GM12878 (cell line): ENCODE results near the gene TGFBI. TPM values are rescaled to one million over a fixed set of nuclear protein-coding genes. Genes with fewer than 3 reads are reported as not detected.

ENCODE experiments used
- ATAC-seq: fragments of 200-7000 bp; cut with Tn5 transposase; 3 replicates; pipeline ENCODE4 v1.9.1; 2020; ENCODE audit warnings: mild to moderate bottlenecking, moderate library complexity
- BruUV-seq: library from RNA; stranded (reverse); fragments of 400-500 nt; replicated peaks from 2 replicates; lab custom pipeline; 2021; lab: Mats Ljungman, UMichigan
- CTCF ChIA-PET: fragments of 300-600 bp; sonication (Branson Sonifier 250); formaldehyde crosslinking; extraction: SDS; loops from one replicate; lab custom pipeline; 2021; ENCODE audit warnings: inconsistent platforms; lab: Yijun Ruan, JAX
- POLR2A ChIA-PET: fragments of 350-600 bp; formaldehyde crosslinking; extraction: SDS; loops from one replicate; lab custom pipeline; 2021; ENCODE audit warnings: inconsistent platforms; lab: Charles Lee
- RAD21 ChIA-PET: fragments of 300-600 bp; sonication (Branson Sonifier 250); formaldehyde crosslinking; loops from one replicate; lab custom pipeline; 2023; ENCODE audit warnings: antibody characterized with exemption; ENCODE audit not compliant: unreplicated experiment; lab: Charles Lee
- SMC1A ChIA-PET: fragments of 300-600 bp; sonication (Branson Sonifier 250); formaldehyde crosslinking; loops from one replicate; lab custom pipeline; 2023; ENCODE audit not compliant: unreplicated experiment, uncharacterized antibody; lab: Charles Lee
- DNase-seq: peaks from one replicate; pipeline ENCODE4 v3.0.0-alpha.2; 2011; ENCODE audit warnings: low read depth, low spot score
- FAIRE-seq: peaks from 3 replicates; lab custom pipeline; 2011; peaks lifted over from hg19 to GRCh38; lab: Jason Lieb, UNC
- H2AFZ ChIP-seq: 2 replicates; pipeline ENCODE4 v1.6.0; 2011; ENCODE audit warnings: low read depth, low read length, control low read depth; ENCODE audit not compliant: control insufficient read depth
- H3K27ac ChIP-seq: 2 replicates; pipeline ENCODE4 v1.5.1; 2011; ENCODE audit warnings: control low read depth; ENCODE audit not compliant: control insufficient read depth, insufficient read depth
- H3K27me3 ChIP-seq, 2 experiments: replicated peaks in 1 of 2; 2 replicates each; pipeline versions ENCODE4 v1.6.0 to v1.6.1; 2011; ENCODE audit warnings: low read length in 1 of 2; ENCODE audit not compliant: control insufficient read depth in 2 of 2, insufficient read depth in 2 of 2
- H3K36me3 ChIP-seq, 2 experiments: 2 replicates each; pipeline ENCODE4 v1.5.1; 2011; ENCODE audit warnings: low read length in 1 of 2; ENCODE audit not compliant: control insufficient read depth in 2 of 2, insufficient read depth in 2 of 2
- H3K4me1 ChIP-seq: 2 replicates; pipeline ENCODE4 v1.6.1; 2011; ENCODE audit warnings: mild to moderate bottlenecking, low read length, moderate library complexity, mixed read lengths; ENCODE audit not compliant: control insufficient read depth, insufficient read depth
- H3K4me2 ChIP-seq: 2 replicates; pipeline ENCODE4 v1.6.0; 2011; ENCODE audit warnings: control low read depth; ENCODE audit not compliant: control insufficient read depth, insufficient read depth
- H3K4me3 ChIP-seq: fragments of 200-600 bp; sonication (generic); 2 replicates; pipeline ENCODE4 v1.5.1; 2016
- H3K79me2 ChIP-seq: 2 replicates; pipeline ENCODE4 v1.6.0; 2011; ENCODE audit warnings: low read length; ENCODE audit not compliant: control insufficient read depth, insufficient read depth
- H3K9ac ChIP-seq: 2 replicates; pipeline ENCODE4 v1.8.0; 2011; ENCODE audit warnings: low read length, control low read depth, mixed read lengths; ENCODE audit not compliant: control insufficient read depth, insufficient read depth
- H3K9me3 ChIP-seq: replicated peaks from 3 replicates; pipeline ENCODE4 v1.5.1; 2011; ENCODE audit warnings: mild to moderate bottlenecking, low read length; ENCODE audit not compliant: control insufficient read depth, insufficient read depth
- H4K20me1 ChIP-seq: 2 replicates; pipeline ENCODE4 v1.6.0; 2011; ENCODE audit not compliant: control insufficient read depth, insufficient read depth
- BACH1 ChIP-seq: fragments of 450-650 bp; IDR thresholded peaks from 2 replicates; pipeline ENCODE4 v1.6.1; 2017; ENCODE audit warnings: mild to moderate bottlenecking, borderline replicate concordance
- BCLAF1 ChIP-seq: fragments of 450-650 bp; IDR thresholded peaks from 2 replicates; pipeline ENCODE4 v1.6.1; 2017; ENCODE audit warnings: antibody characterized with exemption, mild to moderate bottlenecking, moderate library complexity
- IKZF1 ChIP-seq: fragments of 450-650 bp; conservative IDR thresholded peaks from 2 replicates; pipeline ENCODE4 v1.6.1; 2017; ENCODE audit warnings: antibody characterized with exemption, mild to moderate bottlenecking
- RELB ChIP-seq: fragments of 450-650 bp; IDR thresholded peaks from 2 replicates; pipeline ENCODE4 v1.6.1; 2017; ENCODE audit warnings: low read depth, mild to moderate bottlenecking, moderate library complexity
- SREBF1 ChIP-seq: IDR thresholded peaks from 2 replicates; pipeline ENCODE4 v1.6.1; 2012; ENCODE audit warnings: mild to moderate bottlenecking, low read length
- WGBS: methylation state at CpG from one replicate; pipeline ENCODE4 v1.1.6; 2016; ENCODE audit warnings: low lambda C conversion rate; ENCODE audit not compliant: insufficient replicate concordance, insufficient coverage; ENCODE audit errors: missing lambda C conversion rate; 5-methylcytosine and 5-hydroxymethylcytosine counted together
- in situ Hi-C: fragments of 300-500 bp; cut with MboI; formaldehyde crosslinking; loops from 9 replicates; pipeline ENCODE4 v1.14.3; 2018; ENCODE audit warnings: mixed read lengths
- intact Hi-C: fragments of 100-400 bp; cut with micrococcal nuclease; formaldehyde crosslinking; loops from one replicate; pipeline ENCODE4 v1.14.2; 2022; ENCODE audit not compliant: unreplicated experiment
- polyA plus RNA-seq, 11 experiments: library from polyadenylated mRNA; depleted of rRNA in 4 of 11; unstranded in 6 of 11; stranded (reverse) in 5 of 11; fragments of >200 nt; fragmentation: Nextera tagmentation in 4 of 11; fragmentation: Illumina TruSeq in 1 of 11; extraction: Ambion mirVana in 4 of 11; extraction: Trizol in 1 of 11; gene quantifications; 1 replicate in 1 of 11; 2 replicates in 10 of 11; pipeline versions ENCODE4 v1.2.1 to v1.2.3, GENCODE V29; 2011 to 2016; ENCODE audit warnings: inconsistent platforms in 2 of 11, missing spikeins in 2 of 11, low read depth in 1 of 11
- total RNA-seq, 4 experiments: library from RNA; depleted of rRNA in 3 of 4; stranded (reverse); fragments of >200 nt in 3 of 4; fragmentation: Illumina TruSeq in 1 of 4; extraction: Trizol in 1 of 4; gene quantifications; 2 replicates each; pipeline versions ENCODE4 v1.2.1 to v1.2.3, GENCODE V29; 2013 to 2021

Gene TGFBI
- total and polyA plus RNA-seq, 10 of the 15 experiments (the other 5 are each of a cell fraction or from before 2014, with no cell fraction given) = 0.12 to 1.8 (median 0.19) TPM

- FAIRE-seq (no peak), DNase-seq (no peak), ATAC-seq (peak; percentile 71)
- no peak overlapping the region for H2AFZ ChIP-seq
- in situ Hi-C loops (no loop called here), intact Hi-C loops (no loop called here)
- no peaks in the 10 kb centered on the region for H3K4me1 ChIP-seq
- peaks cover 0 to 7% of the 10 kb centered on the region in 2 experiments; a peak in 2 of 4 replicates for H3K27me3 ChIP-seq
- no peaks in the 10 kb centered on the region for H3K36me3 ChIP-seq
- no peaks in the 10 kb centered on the region for H3K79me2 ChIP-seq
- RAD21 ChIA-PET = interaction anchor here (0.7 to 1.5 kb wide), 3 partner anchors 13 to 43 kb away, joined by 3 to 5 read pairs (median 3); no protein-coding TSS in a partner anchor
- no peak for TF ChIP-seq SREBF1
- no peak for TF ChIP-seq BACH1
- TF ChIP-seq RELB = peak; percentile 35; the same call in 1 of the 2 replicates
- no peak for TF ChIP-seq BCLAF1
- peak; percentile 23; the same call in 1 of the 2 replicates for TF ChIP-seq IKZF1
- SMC1A ChIA-PET = interaction anchor here (0.9 to 2.5 kb wide), 7 partner anchors 9 to 74 kb away, joined by 3 to 13 read pairs (median 5); partner anchors contain the start of gene SMAD5
- no peak overlapping the region for H3K27ac ChIP-seq
- no peaks in the 10 kb centered on the region for H4K20me1 ChIP-seq
- no peaks in the 10 kb centered on the region for H3K9me3 ChIP-seq
- CTCF ChIA-PET = interaction anchor here (0.5 to 2.2 kb wide), 5 partner anchors 10 to 42 kb away, joined by 3 to 7 read pairs (median 4); no protein-coding TSS in a partner anchor
- BruUV-seq = no TSS peak
- POLR2A ChIA-PET = interaction anchor here (1.2 kb wide), 1 partner anchor 20 kb away, joined by 6 read pairs; no protein-coding TSS in a partner anchor
- no peak overlapping the region for H3K4me2 ChIP-seq
- H3K4me3 ChIP-seq = no peak overlapping the region
- no peak overlapping the region for H3K9ac ChIP-seq
- WGBS = 27% methylated on average over 3 of the region's 3 CpGs
Measured at GRCh38 chr5:136094189-136094912, 65.6 kb downstream of the TGFBI start.
